ENCODE results near the gene OR4X1.
A peak's percentile ranks its signal among the peaks of the same experiment; 100 is the strongest.
"Not testable (repeated sequence)": the region's sequence is repeated elsewhere in the genome, so short reads cannot be mapped to it uniquely, and the experiment has no call there.

The OR4X1 gene

GRCh38 chr11:48263423-48263911, at the start of gene OR4X1:
Gene OR4X1, plus strand, starts transcription at chr11:48263861. Its CDS starts 0 bp downstream, at chr11:48263861.
- DNase-seq (ENCODE audit: low read depth) = no peak

DNA sequence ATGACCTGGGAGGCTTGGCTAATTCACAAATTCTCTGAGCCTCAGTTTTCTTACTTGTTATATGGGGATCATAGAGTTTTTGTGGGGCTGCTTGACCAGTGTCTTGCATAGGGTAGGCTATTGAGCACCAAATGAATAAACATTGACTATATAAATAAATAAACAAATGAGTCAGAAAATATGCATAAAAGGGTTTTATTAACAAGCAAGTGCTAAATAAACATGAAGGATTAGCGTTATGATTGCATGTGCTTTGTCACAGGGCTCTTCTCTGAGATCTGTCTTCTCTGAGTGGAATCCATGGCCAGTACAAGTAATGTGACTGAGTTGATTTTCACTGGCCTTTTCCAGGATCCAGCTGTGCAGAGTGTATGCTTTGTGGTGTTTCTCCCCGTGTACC, 47.2 kb upstream of the OR4X1 start, which contains the start of gene OR4B1:
Gene OR4B1, plus strand, starts transcription at position 301 of the 400 bp plus-strand sequence. Its CDS starts 0 bp downstream, at position 301.
- DNase-seq (ENCODE audit: low read depth) = no peak

- DNase-seq (ENCODE audit: low read depth) = no peak
These were observed 34.9 kb upstream of the OR4X1 start for GRCh38 chr11:48228761-48229160.

DNA sequence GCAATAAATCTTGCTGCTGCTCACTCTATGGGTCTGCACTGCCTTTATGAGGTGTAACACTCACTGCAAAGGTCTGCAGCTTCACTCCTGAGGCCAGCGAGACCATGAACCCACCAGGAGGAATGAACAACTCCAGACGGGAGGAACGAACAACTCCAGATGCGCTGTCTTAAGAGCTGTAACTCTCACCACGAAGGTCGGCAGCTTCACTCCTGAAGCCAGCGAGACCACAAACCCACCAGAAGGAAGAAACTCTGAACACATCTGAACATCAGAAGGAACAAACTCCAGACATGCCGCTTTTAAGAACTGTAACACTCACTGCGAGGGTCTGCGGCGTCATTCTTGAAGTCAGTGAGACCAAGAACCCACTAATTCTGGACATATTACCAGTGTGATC, 33.6 kb upstream of the OR4X1 start:
- DNase-seq (ENCODE audit: low read depth) = not testable (repeated sequence)

- DNase-seq (ENCODE audit: low read depth) = no peak
These were observed 25.9 kb upstream of the OR4X1 start for GRCh38 chr11:48237727-48238126.

DNA sequence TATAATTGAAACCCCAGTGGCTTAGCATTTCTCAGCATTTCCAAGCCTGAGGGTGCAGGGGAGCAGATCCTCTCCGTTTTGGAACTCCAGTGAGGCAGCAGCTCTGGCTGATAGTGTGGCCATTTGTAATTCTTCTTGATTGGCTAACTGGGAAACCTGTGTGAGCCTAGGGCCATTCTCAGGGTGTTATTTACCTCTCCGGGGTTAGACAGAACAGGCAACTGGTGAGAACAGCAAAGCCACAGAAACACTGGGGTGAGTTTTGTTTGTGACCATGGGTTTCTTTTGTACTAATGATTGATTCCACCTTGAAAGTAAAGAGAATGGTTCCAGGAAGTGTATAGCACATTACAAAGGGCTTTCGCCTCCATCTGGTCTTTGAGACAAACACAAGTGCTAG, 21.2 kb upstream of the OR4X1 start:
- DNase-seq (ENCODE audit: low read depth) = no peak

DNA sequence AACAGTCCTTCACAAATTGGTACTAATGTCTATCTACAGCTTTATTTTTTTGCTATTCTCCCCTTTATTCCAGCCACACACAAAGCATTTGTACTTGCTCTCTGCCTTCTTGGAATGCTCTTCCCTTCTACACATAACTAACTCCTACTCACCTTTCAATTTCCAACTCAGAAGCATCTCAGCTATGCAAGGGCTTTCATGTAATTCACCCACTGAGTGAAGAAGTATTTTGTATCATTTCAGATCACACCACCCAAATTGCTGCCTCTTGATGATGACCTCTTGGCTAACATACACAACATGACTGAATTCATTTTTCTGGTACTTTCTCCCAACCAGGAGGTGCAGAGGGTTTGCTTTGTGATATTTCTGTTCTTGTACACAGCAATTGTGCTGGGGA, 18.9 kb upstream of the OR4X1 start, which contains the start of gene OR4X2:
Gene OR4X2, plus strand, starts transcription at position 301 of the 400 bp plus-strand sequence. Its CDS starts 0 bp downstream, at position 301.
- DNase-seq (ENCODE audit: low read depth) = no peak

- no peak for DNase-seq (ENCODE audit: low read depth)
These were observed 14.8 kb upstream of the OR4X1 start for GRCh38 chr11:48248902-48249301.

- DNase-seq (ENCODE audit: low read depth) = no peak
These were observed 2.1 kb upstream of the OR4X1 start for GRCh38 chr11:48261600-48261999.

DNA sequence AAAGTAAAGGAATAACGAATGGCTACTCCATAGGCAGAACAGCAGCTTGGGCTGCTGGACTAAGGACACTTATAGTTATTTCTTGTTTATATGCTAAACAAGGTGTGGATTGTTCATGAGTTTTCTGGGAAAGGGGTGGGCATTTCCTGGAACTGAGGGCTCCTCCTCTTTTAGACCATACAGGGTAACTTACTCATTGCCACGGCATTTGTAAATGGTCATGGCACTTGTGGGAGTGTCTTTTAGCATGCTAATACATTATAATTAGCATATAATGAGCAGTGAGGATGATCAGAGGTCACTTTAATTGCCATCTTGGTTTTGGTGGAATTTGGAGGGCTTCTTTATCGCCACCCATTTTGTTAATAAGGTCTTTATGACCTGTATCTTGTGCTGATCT, 7.0 kb downstream of the OR4X1 start:
- DNase-seq (ENCODE audit: low read depth) = no peak

DNA sequence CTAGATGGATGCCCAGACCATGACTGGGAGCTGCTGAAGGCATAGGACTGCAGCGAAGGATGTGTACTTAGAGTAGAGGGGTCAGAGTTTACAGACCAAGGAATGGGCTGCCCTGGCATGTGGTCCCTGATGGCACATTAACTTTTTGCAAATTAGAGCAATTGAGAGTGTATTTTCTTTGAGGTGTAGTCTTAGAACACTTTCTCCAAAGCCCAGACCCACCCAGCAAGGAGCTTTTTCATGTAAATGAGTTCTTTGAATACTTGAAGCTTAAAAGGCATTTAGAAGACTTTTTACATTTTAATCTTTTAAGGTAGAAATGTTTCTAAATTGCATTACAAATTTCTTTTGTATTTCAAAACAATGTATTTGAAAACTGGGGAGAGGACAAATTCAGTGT, 8.9 kb downstream of the OR4X1 start:
- DNase-seq (ENCODE audit: low read depth) = no peak

DNA sequence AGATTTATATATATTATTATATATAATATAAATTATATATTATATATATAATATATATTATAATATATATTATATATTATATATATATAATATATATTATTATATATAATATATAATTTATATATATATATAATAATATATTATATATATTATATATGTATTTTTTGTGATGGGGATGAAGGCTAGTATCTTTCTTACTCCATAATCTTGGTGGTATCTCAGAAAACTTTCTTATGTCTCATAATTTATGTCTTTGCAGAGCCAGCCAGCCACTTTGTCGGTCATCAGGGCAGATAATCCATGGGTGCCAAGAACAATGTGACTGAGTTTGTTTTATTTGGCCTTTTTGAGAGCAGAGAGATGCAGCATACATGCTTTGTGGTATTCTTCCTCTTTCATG, 42.3 kb downstream of the OR4X1 start, which contains the start of gene OR4S1:
Gene OR4S1, plus strand, starts transcription at position 301 of the 400 bp plus-strand sequence. Its CDS starts 0 bp downstream, at position 301.
- no peak for DNase-seq (ENCODE audit: low read depth)

- DNase-seq (ENCODE audit: low read depth) = peak; percentile 17
These were observed 44.2 kb downstream of the OR4X1 start for GRCh38 chr11:48307760-48308386.

DNA sequence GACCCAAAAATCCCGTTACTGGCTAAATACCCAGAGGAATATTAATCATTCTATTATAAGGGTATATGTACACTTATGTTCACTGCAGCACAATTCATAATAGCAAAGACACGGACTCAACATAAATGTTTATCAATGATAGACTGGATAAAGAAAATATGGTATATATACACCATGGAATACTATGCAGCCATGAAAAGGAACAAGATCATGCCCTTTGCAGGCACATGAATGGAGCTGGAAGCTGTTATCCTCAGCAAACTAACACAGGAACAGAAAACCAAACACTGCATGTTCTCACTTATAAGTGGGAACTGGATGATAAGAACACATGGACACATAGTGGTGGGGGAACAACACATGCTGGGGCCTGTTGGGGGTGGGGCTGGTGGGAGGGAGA, 49.9 kb downstream of the OR4X1 start:
- DNase-seq (ENCODE audit: low read depth) = not testable (repeated sequence)
